C4-2B (cell line): ENCODE data around the gene NOX5.

Experiments used
- H3K27ac ChIP-seq: fragments of 450-650 bp; 2 replicates; pipeline ENCODE4 v1.5.1; 2017
- ZFX ChIP-seq: fragments of 450-650 bp; IDR thresholded peaks from 2 replicates; pipeline ENCODE4 v1.6.1; 2017
- TF ChIP-seq, protein P1 (sequence below): fragments of 450-650 bp; conservative IDR thresholded peaks from 2 replicates; pipeline ENCODE4 v1.5.1; 2017; ENCODE audit warnings: mild to moderate bottlenecking

NOX5 gene

DNA sequence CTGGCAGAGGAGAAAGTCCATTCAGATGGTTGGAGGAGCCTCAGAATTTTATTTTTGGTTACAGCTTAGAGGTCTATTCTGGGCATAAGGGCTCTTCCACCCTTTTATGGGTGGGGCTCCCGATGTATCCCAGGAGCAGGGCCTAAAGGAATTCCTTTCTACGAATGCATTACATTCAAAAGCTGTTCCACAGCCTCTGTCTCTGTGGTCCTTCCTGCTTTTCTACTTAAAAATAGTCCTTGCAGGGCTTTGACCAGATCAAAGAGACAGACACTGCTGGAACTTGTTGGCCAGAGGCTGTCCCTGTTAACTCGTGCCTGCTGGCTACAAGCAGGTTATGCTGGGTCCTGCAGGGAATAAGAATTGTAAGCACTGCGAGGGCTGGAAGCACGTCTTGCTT, 14.4 kb upstream of the NOX5 start:
- TF ChIP-seq ZFX = no peak
- TF ChIP-seq, protein P1, sequence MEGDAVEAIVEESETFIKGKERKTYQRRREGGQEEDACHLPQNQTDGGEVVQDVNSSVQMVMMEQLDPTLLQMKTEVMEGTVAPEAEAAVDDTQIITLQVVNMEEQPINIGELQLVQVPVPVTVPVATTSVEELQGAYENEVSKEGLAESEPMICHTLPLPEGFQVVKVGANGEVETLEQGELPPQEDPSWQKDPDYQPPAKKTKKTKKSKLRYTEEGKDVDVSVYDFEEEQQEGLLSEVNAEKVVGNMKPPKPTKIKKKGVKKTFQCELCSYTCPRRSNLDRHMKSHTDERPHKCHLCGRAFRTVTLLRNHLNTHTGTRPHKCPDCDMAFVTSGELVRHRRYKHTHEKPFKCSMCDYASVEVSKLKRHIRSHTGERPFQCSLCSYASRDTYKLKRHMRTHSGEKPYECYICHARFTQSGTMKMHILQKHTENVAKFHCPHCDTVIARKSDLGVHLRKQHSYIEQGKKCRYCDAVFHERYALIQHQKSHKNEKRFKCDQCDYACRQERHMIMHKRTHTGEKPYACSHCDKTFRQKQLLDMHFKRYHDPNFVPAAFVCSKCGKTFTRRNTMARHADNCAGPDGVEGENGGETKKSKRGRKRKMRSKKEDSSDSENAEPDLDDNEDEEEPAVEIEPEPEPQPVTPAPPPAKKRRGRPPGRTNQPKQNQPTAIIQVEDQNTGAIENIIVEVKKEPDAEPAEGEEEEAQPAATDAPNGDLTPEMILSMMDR = no peak
- H3K27ac ChIP-seq = no peak overlapping the region

- no peak overlapping the region for H3K27ac ChIP-seq
- no peak for TF ChIP-seq ZFX
- TF ChIP-seq, protein P1 = no peak
These were observed 13.6 kb upstream of the NOX5 start for GRCh38 chr15:69000725-69001503.

- TF ChIP-seq, protein P1 = no peak
- no peak for TF ChIP-seq ZFX
- H3K27ac ChIP-seq = no peak overlapping the region
These were observed 11.7 kb upstream of the NOX5 start for GRCh38 chr15:69002783-69003182.

- TF ChIP-seq ZFX = no peak
- TF ChIP-seq, protein P1 = no peak
These were observed 10.5 kb upstream of the NOX5 start for GRCh38 chr15:69004011-69004410.

DNA sequence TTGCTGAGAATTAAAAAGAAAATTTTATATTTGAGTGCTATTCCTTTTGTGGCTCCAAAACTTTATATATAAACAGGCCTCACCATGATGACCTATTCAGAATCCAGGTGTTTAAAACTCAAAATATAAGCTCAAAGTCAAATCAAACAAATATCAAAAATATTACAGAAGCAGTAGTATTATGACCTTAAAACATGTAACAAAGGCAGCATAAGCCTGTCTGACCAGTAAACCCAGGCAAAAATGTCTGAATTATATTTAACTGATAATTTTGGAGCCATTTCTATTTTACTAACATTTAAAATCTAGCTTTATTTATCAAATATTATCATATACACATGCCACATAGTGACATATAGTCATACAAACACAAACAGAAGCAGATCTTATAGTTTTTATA, 6.4 kb upstream of the NOX5 start:
- TF ChIP-seq, protein P1 = no peak
- no peak overlapping the region for H3K27ac ChIP-seq

More at GRCh38 chr15:69004011-69004410, 10.5 kb upstream of the NOX5 start:
- no peak overlapping the region for H3K27ac ChIP-seq

GRCh38 chr15:69009341-69009740, 5.2 kb upstream of the NOX5 start:
- no peak for TF ChIP-seq ZFX
- TF ChIP-seq, protein P1 = no peak

DNA sequence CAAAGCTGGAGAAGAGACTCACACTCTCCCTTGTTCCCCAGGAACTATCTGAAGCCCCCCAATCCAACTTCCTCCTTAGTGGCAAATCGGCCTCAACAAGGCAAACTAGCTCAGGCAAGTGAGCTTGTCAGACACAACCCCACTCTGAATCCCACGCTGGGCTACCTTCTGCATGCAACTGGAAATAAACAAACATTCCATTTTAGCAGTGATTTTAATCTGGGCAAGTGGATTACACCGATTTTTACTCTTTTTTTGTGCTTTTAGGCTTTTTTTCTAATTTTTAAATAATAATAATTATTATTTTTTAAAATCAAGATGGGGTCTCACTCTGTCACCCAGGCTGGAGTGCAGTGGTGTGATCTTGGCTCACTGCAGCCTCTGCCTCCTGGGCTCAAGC, 2.9 kb upstream of the NOX5 start:
- H3K27ac ChIP-seq = no peak overlapping the region
- no peak for TF ChIP-seq ZFX
- TF ChIP-seq, protein P1 = no peak

More at GRCh38 chr15:69009341-69009740, 5.2 kb upstream of the NOX5 start:
- no peak overlapping the region for H3K27ac ChIP-seq
